GM18909 (cell line): ENCODE results near the gene FAM120B.
"Not testable (repeated sequence)": the region's sequence is repeated elsewhere in the genome, so short reads cannot be mapped to it uniquely, and the experiment has no call there.

Source experiments
- ATAC-seq: cut with Tn5 transposase; IDR thresholded peaks from one replicate; pipeline ENCODE4 v1.9.1; 2021; ENCODE audit warnings: mild to moderate bottlenecking; ENCODE audit not compliant: unreplicated experiment, poor library complexity

The FAM120B gene

GRCh38 chr6:170295510-170296422 is 10.8 kb upstream of the FAM120B start:
- peak; percentile 58 for ATAC-seq

- no peak for ATAC-seq
Observed at GRCh38 chr6:170296423-170296745, 10.2 kb upstream of the FAM120B start.

GRCh38 chr6:170296746-170297575 is 9.6 kb upstream of the FAM120B start:
- ATAC-seq: no peak

GRCh38 chr6:170297576-170298330 is 8.8 kb upstream of the FAM120B start:
- ATAC-seq: no peak

- ATAC-seq: no peak
Observed at GRCh38 chr6:170298688-170299087, 7.9 kb upstream of the FAM120B start.

GRCh38 chr6:170301184-170301583 is 5.4 kb upstream of the FAM120B start:
- ATAC-seq: no peak

GRCh38 chr6:170305805-170306323 is 694 bp upstream of the FAM120B start:
- ATAC-seq: peak; percentile 19

- ATAC-seq: no peak
Observed at GRCh38 chr6:170307080-170307545, 555 bp downstream of the FAM120B start.

GRCh38 chr6:170308761-170309160 is 2.2 kb downstream of the FAM120B start:
- no peak for ATAC-seq

GRCh38 chr6:170311696-170312095 is 5.1 kb downstream of the FAM120B start:
- ATAC-seq: no peak

GRCh38 chr6:170312876-170313275 is 6.3 kb downstream of the FAM120B start:
- ATAC-seq: no peak

- no peak for ATAC-seq
Observed at GRCh38 chr6:170313716-170314295, 7.2 kb downstream of the FAM120B start.

- no peak for ATAC-seq
Observed at GRCh38 chr6:170314983-170315382, 8.4 kb downstream of the FAM120B start.

GRCh38 chr6:170316071-170316470 is 9.5 kb downstream of the FAM120B start:
- no peak for ATAC-seq

GRCh38 chr6:170317076-170317475 is 10.5 kb downstream of the FAM120B start:
- ATAC-seq: no peak

GRCh38 chr6:170317718-170318117 is 11.2 kb downstream of the FAM120B start:
- ATAC-seq: no peak

- no peak for ATAC-seq
Observed at GRCh38 chr6:170329321-170329720, 22.8 kb downstream of the FAM120B start.

- not testable (repeated sequence) for ATAC-seq
Observed at GRCh38 chr6:170335199-170335598, 28.6 kb downstream of the FAM120B start.

GRCh38 chr6:170344631-170345576 is 38.3 kb downstream of the FAM120B start:
- ATAC-seq: peak; percentile 44
